ENCODE measurements around the gene CCDC186.

DNA sequence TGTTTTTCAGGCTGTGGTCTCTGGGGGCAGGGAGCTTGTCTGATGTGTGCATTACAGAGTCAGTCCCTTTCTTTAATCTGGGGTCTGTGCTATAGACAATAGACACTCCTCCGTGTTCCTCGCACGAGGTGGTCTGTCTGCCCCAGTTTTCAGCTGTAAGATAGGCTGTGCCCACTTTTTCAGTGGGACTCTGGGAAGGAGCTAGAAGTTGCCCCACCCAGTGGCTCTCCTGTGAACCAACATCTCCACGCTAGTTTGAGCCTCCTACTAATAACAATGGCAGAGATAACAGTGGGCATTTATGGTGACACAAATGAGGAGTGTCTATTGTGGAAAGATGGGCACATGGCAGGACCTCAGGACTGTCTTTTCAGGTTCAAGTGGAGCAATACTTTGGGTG is 86.3 kb downstream of the CCDC186 start:
- TF ChIP-seq POLR2A (IDR thresholded peaks at IDR 0.05; ENCODE audit: low read length): no peak
- no peak for TF ChIP-seq GATA1 (IDR thresholded peaks at IDR 0.05; ENCODE audit: low read depth, low read length)

Data from erythroblast (primary cell).